Fibroblast of gingiva (primary cell): ENCODE results near the gene OPA3.
"Not testable (repeated sequence)": the region's sequence is repeated elsewhere in the genome, so short reads cannot be mapped to it uniquely, and the experiment has no call there.

Experiments used
- DNase-seq: peaks from one replicate; pipeline ENCODE4 v3.0.0-alpha.2; 2011; ENCODE audit warnings: low read depth

Gene OPA3

GRCh38 chr19:45522010-45522941 is 62.3 kb downstream of the OPA3 start:
- DNase-seq = no peak

GRCh38 chr19:45518469-45518826 is 66.2 kb downstream of the OPA3 start:
- DNase-seq = no peak

GRCh38 chr19:45517641-45518468 is 66.7 kb downstream of the OPA3 start:
- DNase-seq = no peak

GRCh38 chr19:45517238-45517637 is 67.4 kb downstream of the OPA3 start:
- no peak for DNase-seq

- DNase-seq = no peak
Measured at GRCh38 chr19:45515807-45516401, 68.7 kb downstream of the OPA3 start.

GRCh38 chr19:45515081-45515624 is 69.4 kb downstream of the OPA3 start:
- DNase-seq = no peak

- DNase-seq = no peak
Measured at GRCh38 chr19:45514376-45515051, 70.1 kb downstream of the OPA3 start.

- no peak for DNase-seq
Measured at GRCh38 chr19:45512881-45513483, 71.6 kb downstream of the OPA3 start.

GRCh38 chr19:45511074-45511473 is 73.5 kb downstream of the OPA3 start:
- DNase-seq = no peak

- not testable (repeated sequence) for DNase-seq
Measured at GRCh38 chr19:45510352-45510751, 74.2 kb downstream of the OPA3 start.

- no peak for DNase-seq
Measured at GRCh38 chr19:45509692-45510015, 74.9 kb downstream of the OPA3 start.

GRCh38 chr19:45508861-45509691 is 75.5 kb downstream of the OPA3 start:
- DNase-seq = peak; percentile 49

GRCh38 chr19:45508417-45508860 is 76.2 kb downstream of the OPA3 start:
- DNase-seq = no peak

- no peak for DNase-seq
Measured at GRCh38 chr19:45507872-45508416, 76.7 kb downstream of the OPA3 start.

- peak; percentile 75 for DNase-seq
Measured at GRCh38 chr19:45506989-45507871, 77.4 kb downstream of the OPA3 start, which contains the start of gene VASP. VASP (plus strand) TSS chr19:45507479; CDS start chr19:45507772, 293 bp downstream.

GRCh38 chr19:45506246-45506988 is 78.2 kb downstream of the OPA3 start:
- peak; percentile 75 for DNase-seq

GRCh38 chr19:45505996-45506245 is 78.7 kb downstream of the OPA3 start:
- no peak for DNase-seq

GRCh38 chr19:45505151-45505995 is 79.2 kb downstream of the OPA3 start:
- DNase-seq = no peak
